ENCODE results near the gene MAP1LC3A. TPM values are rescaled to one million over a fixed set of nuclear protein-coding genes. Genes with fewer than 3 reads are reported as not detected.

Gene MAP1LC3A
- total RNA-seq, 1 donor from 2014 or later: 6.6 TPM

DNA sequence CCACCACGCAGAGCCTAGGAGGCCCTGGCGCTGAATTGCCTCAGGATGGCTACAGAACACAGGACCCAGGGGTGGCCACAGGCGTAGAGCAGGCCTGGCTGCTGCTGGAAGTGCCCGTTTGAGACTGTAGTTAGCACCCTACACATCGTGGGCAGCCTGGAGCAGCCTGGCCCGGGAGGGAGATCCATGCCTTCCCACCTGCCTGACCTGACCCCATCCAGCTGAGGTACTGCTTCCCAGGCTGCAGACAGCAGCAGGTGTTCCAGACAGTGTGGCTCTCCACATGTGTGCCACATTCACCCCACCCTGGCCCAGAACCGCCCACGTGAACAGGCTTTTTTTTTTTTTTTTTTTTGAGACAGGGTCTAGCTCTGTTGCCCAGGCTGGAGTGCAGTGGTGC, 20.9 kb upstream of the MAP1LC3A start:
- TF ChIP-seq CTCF (IDR thresholded peaks at IDR 0.05; ENCODE audit: insufficient read depth, low read length, severe bottlenecking): no peak
- no peak for FAIRE-seq
- no peak for DNase-seq (ENCODE audit: low read depth)
- H3K27me3 ChIP-seq (ENCODE audit: control insufficient read depth, insufficient read depth, low read length): no peaks in the 10 kb centered on the region
- peaks cover 35% of the 10 kb centered on the region for H3K36me3 ChIP-seq (ENCODE audit: control insufficient read depth, insufficient read depth, low read length)
- H3K4me3 ChIP-seq (ENCODE audit: low read depth, low read length): no peak overlapping the region

DNA sequence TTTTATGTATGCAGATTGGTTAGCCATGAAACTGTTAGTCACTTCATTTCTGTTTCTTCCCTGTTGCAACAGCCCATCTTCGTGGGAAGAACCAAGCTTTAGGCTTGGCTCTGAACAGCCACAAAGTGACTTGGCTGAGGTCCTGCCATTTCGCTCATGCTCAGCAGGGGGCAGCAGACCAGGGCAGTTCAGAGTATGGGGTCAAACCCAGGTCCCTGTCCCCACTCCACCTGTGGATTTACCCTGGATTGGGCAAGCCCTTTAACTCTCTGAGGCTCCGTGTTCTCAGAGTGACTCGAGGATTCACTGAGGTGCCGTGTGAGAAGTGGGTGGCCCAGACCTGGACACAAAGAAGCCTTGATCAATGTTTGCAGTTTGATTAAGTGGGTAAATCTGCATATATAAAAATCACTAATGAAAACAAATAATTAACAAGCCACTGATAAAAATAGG, 19.8 kb upstream of the MAP1LC3A start:
- Histone ChIP-seq H3K36me3 (ENCODE audit: control insufficient read depth, insufficient read depth, low read length) (peaks cover 33% of the 10 kb centered on the region), H3K4me3 (ENCODE audit: low read depth, low read length) (no peak overlapping the region), H3K27me3 (ENCODE audit: control insufficient read depth, insufficient read depth, low read length) (no peaks in the 10 kb centered on the region)
- TF ChIP-seq CTCF (IDR thresholded peaks at IDR 0.05; ENCODE audit: insufficient read depth, low read length, severe bottlenecking): peak; percentile 92
- FAIRE-seq: no peak
- peak; percentile 48 for DNase-seq (ENCODE audit: low read depth)

DNA sequence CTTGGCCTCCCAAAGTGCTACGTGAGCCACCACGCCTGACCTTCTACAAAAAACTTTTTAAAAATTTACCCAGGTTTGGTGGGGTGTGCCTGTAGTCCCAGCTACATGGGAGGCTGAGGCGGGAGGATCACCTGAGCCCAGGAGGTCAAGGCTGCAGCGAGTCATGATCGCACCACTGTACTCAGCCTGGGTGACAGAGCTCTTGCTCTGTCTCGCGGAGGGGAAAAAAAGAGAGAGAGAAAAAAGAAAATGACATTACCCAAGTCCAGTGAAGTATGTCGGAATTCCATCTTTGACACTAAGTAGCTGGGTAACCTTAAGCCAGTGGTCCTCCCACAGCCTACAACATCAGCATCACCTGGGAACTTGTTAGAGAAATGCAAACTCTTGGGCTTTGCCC, 18.8 kb upstream of the MAP1LC3A start:
- H3K27me3 ChIP-seq (ENCODE audit: control insufficient read depth, insufficient read depth, low read length): no peaks in the 10 kb centered on the region
- peaks cover 27% of the 10 kb centered on the region for H3K36me3 ChIP-seq (ENCODE audit: control insufficient read depth, insufficient read depth, low read length)
- no peak overlapping the region for H3K4me3 ChIP-seq (ENCODE audit: low read depth, low read length)
- FAIRE-seq: no peak
- no peak for DNase-seq (ENCODE audit: low read depth)
- TF ChIP-seq CTCF (IDR thresholded peaks at IDR 0.05; ENCODE audit: insufficient read depth, low read length, severe bottlenecking): no peak

- Histone ChIP-seq H3K36me3 (ENCODE audit: control insufficient read depth, insufficient read depth, low read length) (peaks cover 23% of the 10 kb centered on the region), H3K27me3 (ENCODE audit: control insufficient read depth, insufficient read depth, low read length) (no peaks in the 10 kb centered on the region), H3K4me3 (ENCODE audit: low read depth, low read length) (no peak overlapping the region)
- DNase-seq (ENCODE audit: low read depth): no peak
- no peak for FAIRE-seq
- no peak for TF ChIP-seq CTCF (IDR thresholded peaks at IDR 0.05; ENCODE audit: insufficient read depth, low read length, severe bottlenecking)
Measured at GRCh38 chr20:34540596-34541263, 17.8 kb upstream of the MAP1LC3A start.

GRCh38 chr20:34541264-34541901, 17.1 kb upstream of the MAP1LC3A start:
- FAIRE-seq: no peak
- TF ChIP-seq CTCF (IDR thresholded peaks at IDR 0.05; ENCODE audit: insufficient read depth, low read length, severe bottlenecking): no peak
- no peaks in the 10 kb centered on the region for H3K27me3 ChIP-seq (ENCODE audit: control insufficient read depth, insufficient read depth, low read length)
- no peak overlapping the region for H3K4me3 ChIP-seq (ENCODE audit: low read depth, low read length)
- DNase-seq (ENCODE audit: low read depth): no peak
- H3K36me3 ChIP-seq (ENCODE audit: control insufficient read depth, insufficient read depth, low read length): peaks cover 17% of the 10 kb centered on the region
